Measurements from ENCODE around the gene YBX3. TPM values are rescaled to one million over a fixed set of nuclear protein-coding genes. Genes with fewer than 3 reads are reported as not detected.

YBX3 gene
- polyA plus RNA-seq, result 100 to 1,000 TPM in 2 of 4 donors, 10 to 100 TPM in 2; 61.3 to 183 (median 98.4) TPM
- long read RNA-seq, donor 1, transcript YBX3-202 (9 exons, 1,708 nt), result major isoform, 14 of 74 reads
- long read RNA-seq, donor 1, transcript YBX3-201 (10 exons, 1,796 nt), result minor isoform, 13 of 74 reads
- long read RNA-seq, donor 1, partial matches to known transcripts, result 35 of 74 reads
- long read RNA-seq, donor 1, other reads (novel, unspliced or antisense), result 5 of 74 reads
- long read RNA-seq, donor 2, partial matches to known transcripts, result 0 of 12 reads
- long read RNA-seq, donor 2, other reads (novel, unspliced or antisense), result 0 of 12 reads
- long read RNA-seq, donor 3, transcript YBX3-201 (10 exons, 1,796 nt), result major isoform, 11 of 42 reads
- long read RNA-seq, donor 3, transcript YBX3-202 (9 exons, 1,708 nt), result minor isoform, 5 of 42 reads
- long read RNA-seq, donor 3, partial matches to known transcripts, result 22 of 42 reads
- long read RNA-seq, donor 3, other reads (novel, unspliced or antisense), result 0 of 42 reads
- long read RNA-seq, donor 4, partial matches to known transcripts, result 0 of 2 reads
- long read RNA-seq, donor 4, other reads (novel, unspliced or antisense), result 0 of 2 reads
- long read RNA-seq, donor 5, partial matches to known transcripts, result 8 of 11 reads
- long read RNA-seq, donor 5, other reads (novel, unspliced or antisense), result 0 of 11 reads
- long read RNA-seq, donor 6, transcript YBX3-202 (9 exons, 1,708 nt), result major isoform, 9 of 22 reads
- long read RNA-seq, donor 6, partial matches to known transcripts, result 6 of 22 reads
- long read RNA-seq, donor 6, other reads (novel, unspliced or antisense), result 0 of 22 reads
- long read RNA-seq, donor 7, result 0 reads
- long read RNA-seq, donor 8, transcript YBX3-202 (9 exons, 1,708 nt), result major isoform, 6 of 13 reads
- long read RNA-seq, donor 8, partial matches to known transcripts, result 0 of 13 reads
- long read RNA-seq, donor 8, other reads (novel, unspliced or antisense), result 0 of 13 reads
- long read RNA-seq, donor 9, partial matches to known transcripts, result 0 of 5 reads
- long read RNA-seq, donor 9, other reads (novel, unspliced or antisense), result 0 of 5 reads
- long read RNA-seq, donor 10, transcript YBX3-202 (9 exons, 1,708 nt), result minor isoform, 5 of 49 reads
- long read RNA-seq, donor 10, transcript YBX3-201 (10 exons, 1,796 nt), result major isoform, 9 of 49 reads
- long read RNA-seq, donor 10, partial matches to known transcripts, result 24 of 49 reads
- long read RNA-seq, donor 10, other reads (novel, unspliced or antisense), result 0 of 49 reads

DNA sequence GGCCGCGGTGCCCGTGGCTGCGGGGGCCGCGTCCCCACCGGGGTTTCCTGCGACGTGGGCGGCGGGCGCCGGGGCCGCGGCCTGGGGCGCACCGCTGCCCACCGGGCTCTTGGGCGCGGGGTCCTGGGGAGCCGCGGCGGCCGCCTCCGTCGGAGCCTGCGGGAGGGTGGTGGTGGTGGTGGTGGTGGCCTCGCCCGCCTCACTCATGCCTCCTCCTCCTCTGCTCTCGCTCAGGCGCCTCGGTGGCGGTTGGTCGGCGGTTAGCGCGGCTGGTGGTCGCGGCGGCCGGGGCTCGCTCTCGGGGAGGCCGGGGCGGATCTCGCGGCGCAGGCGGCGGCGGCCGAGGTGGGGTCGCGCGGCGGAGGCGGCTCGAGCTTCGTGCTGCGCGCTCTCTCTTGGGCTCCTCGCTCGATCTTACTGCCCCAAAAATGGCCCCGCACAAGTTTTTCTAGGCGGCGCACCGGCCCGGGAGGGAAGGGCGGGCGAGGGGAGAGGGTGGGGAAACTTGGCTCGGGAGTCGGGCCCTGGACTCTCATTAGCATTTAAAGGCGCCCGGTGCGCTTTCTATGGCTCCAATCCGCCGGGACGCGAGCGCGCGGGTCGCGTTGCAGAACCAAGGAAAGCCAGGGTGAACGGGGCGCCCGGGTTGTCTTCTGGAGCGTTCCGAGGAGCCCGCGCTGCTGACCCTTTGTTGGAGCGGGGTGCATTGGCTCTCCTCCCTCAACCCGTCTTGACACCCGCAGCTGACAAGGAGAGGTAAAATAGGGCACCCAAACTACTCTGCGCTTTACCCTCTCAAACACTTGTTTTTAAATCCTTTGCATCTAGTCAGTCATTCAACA, at the start of gene YBX3:
Gene YBX3 (minus strand): TSS at position 419 of the 842 bp plus-strand sequence. CDS start 212 bp downstream, at position 207.
- 0 to 1% (median 0%) methylated on average over 45 to 95 of the region's 95 CpGs for WGBS, 3 donors
- Histone ChIP-seq H3K9me3 (ENCODE audit: control insufficient read depth in 2 of 2, insufficient read depth in 1 of 2, low read depth in 1 of 2, low read length in 1 of 2) (no peaks in the 10 kb centered on the region), H3K4me1 (ENCODE audit: control insufficient read depth in 3 of 3, insufficient read depth in 2 of 3, low read depth in 1 of 3, low read length in 2 of 3) (peaks cover 0 to 5% (median 5%) of the 10 kb centered on the region in 3 donors), H3K27ac (ENCODE audit: low read depth in 1 of 3, low read length in 2 of 3) (peak within 1 kb of the TSS; percentile 79 to 94 (median 88)), H3K4me3 (ENCODE audit: low read depth in 1 of 3, low read length in 3 of 3) (peak within 1 kb of the TSS; percentile 55 to 99 (median 72)), H3K27me3 (ENCODE audit: control insufficient read depth in 3 of 3, insufficient read depth in 3 of 3, low read length in 3 of 3) (no peaks in the 10 kb centered on the region), H3K36me3 (ENCODE audit: control insufficient read depth in 3 of 3, insufficient read depth in 2 of 3, low read depth in 1 of 3, low read length in 3 of 3) (no peaks in the 10 kb centered on the region)
- peak; percentile 77 to 90 for DNase-seq
- no peak for FAIRE-seq

DNA sequence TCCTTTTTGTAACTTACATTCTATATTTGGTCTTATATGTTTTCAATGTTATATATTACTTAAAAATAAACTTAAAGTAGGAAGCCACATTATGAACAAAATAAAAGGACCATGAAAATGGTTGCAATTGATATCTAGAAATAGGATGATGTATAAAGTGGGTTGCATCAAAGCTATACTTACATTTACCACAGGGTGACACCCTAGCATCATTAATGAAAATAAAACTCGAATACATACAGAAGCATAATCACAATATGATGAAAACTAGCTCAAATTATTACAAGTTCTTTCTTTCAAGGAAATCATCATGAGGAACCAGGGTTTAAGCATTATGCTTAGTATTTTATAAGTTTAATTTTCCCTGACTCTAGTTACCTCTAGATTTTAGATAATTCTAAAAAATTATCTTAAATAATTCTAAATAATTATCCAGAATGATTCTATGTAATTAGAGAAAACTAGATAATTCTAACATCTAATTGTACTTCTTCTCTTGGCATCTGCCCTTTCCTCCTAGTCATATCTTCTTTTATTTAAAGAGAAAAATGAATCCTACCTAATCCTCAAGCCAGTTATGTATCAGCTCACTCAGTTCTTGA, 48.1 kb upstream of the YBX3 start:
- FAIRE-seq, result peak; percentile 94
- no peaks in the 10 kb centered on the region for H3K36me3 ChIP-seq (ENCODE audit: control insufficient read depth in 3 of 3, insufficient read depth in 2 of 3, low read depth in 1 of 3, low read length in 3 of 3)
- H3K4me1 ChIP-seq (ENCODE audit: control insufficient read depth in 3 of 3, insufficient read depth in 2 of 3, low read depth in 1 of 3, low read length in 2 of 3), result peaks cover 0 to 3% (median 0%) of the 10 kb centered on the region in 3 donors
- WGBS, 3 donors, result 0 to 2% (median 1%) methylated on average over 1 of the region's 1 CpG
- H3K9me3 ChIP-seq (ENCODE audit: control insufficient read depth in 2 of 2, insufficient read depth in 1 of 2, low read depth in 1 of 2, low read length in 1 of 2), result no peaks in the 10 kb centered on the region
- no peak overlapping the region for H3K4me3 ChIP-seq (ENCODE audit: low read depth in 1 of 3, low read length in 3 of 3)
- H3K27me3 ChIP-seq (ENCODE audit: control insufficient read depth in 3 of 3, insufficient read depth in 3 of 3, low read length in 3 of 3), result peaks cover 0 to 7% (median 5%) of the 10 kb centered on the region in 3 donors
- peak; percentile 32 to 46 for DNase-seq
- no peak overlapping the region for H3K27ac ChIP-seq (ENCODE audit: low read depth in 1 of 3, low read length in 2 of 3)

DNA sequence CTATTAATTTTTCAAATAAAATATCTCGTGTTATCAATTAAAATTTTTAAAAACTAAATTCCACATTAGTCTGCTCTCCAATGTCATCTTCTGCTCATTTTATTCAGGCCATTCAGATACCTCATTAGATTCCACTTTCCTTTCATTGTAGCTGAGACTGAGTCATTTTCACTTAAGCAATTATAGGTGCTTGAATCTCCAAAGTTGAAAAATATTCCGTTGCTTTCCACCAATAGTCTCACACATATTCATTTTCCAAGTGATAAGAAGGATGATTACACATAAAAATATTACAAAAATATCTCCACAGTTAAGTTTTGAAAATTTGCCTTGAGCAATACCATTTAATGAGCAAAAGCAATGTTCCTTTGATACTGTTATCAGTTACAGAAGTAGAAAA, 36.5 kb upstream of the YBX3 start:
- 21 to 34% (median 27%) methylated on average over 2 of the region's 2 CpGs for WGBS, 3 donors

DNA sequence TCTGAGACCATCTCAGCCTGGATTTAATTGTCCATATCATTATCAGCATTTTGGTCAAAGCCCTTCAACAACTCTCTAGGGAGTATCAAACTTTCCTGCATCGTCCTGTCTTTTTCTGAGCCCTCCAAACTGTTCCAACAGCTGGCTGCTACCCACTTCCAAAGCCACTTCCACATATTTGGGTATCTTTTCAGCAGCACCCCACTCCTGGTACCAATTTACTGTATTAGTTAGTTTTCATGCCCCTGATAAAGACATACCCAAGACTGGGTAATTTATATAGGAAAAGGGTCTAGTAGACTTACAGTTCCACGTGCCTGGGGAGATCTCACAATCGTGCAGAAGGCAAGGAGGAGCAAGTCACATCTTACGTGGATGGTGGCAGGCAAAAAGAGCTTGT, 33.1 kb upstream of the YBX3 start:
- no peak for FAIRE-seq
- H3K4me3 ChIP-seq (ENCODE audit: low read depth in 1 of 3, low read length in 3 of 3), result no peak overlapping the region

More for the DNA sequence above, 36.5 kb upstream of the YBX3 start:
- Histone ChIP-seq H3K27me3 (ENCODE audit: control insufficient read depth in 3 of 3, insufficient read depth in 3 of 3, low read length in 3 of 3) (peaks cover 0 to 9% (median 0%) of the 10 kb centered on the region in 3 donors), H3K9me3 (ENCODE audit: control insufficient read depth in 2 of 2, insufficient read depth in 1 of 2, low read depth in 1 of 2, low read length in 1 of 2) (peaks cover 0 to 29% of the 10 kb centered on the region in 2 donors), H3K4me1 (ENCODE audit: control insufficient read depth in 3 of 3, insufficient read depth in 2 of 3, low read depth in 1 of 3, low read length in 2 of 3) (no peaks in the 10 kb centered on the region), H3K36me3 (ENCODE audit: control insufficient read depth in 3 of 3, insufficient read depth in 2 of 3, low read depth in 1 of 3, low read length in 3 of 3) (no peaks in the 10 kb centered on the region), H3K27ac (ENCODE audit: low read depth in 1 of 3, low read length in 2 of 3) (no peak overlapping the region), H3K4me3 (ENCODE audit: low read depth in 1 of 3, low read length in 3 of 3) (no peak overlapping the region)
- no peak for DNase-seq
- no peak for FAIRE-seq

DNA sequence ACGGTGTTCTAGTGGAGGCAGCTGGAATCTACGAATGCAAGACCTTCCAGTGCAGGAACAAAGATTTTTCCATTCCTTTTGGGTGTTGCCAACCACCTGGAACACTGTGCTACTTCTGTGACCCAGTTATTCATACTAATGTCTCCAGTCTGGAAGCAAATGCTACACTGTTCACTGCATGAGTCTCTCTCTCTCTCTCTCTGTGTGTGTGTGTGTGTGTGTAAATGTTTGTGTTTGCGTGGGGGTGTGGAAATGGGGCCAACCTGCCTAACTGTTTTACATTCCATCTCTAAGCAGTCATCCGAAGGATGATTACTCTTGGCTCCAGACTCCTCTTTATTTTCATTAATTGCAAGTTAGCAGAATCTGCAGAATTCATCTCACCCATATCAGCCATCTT, 29.9 kb upstream of the YBX3 start:
- no peaks in the 10 kb centered on the region for H3K4me1 ChIP-seq (ENCODE audit: control insufficient read depth in 3 of 3, insufficient read depth in 2 of 3, low read depth in 1 of 3, low read length in 2 of 3)
- no peaks in the 10 kb centered on the region for H3K36me3 ChIP-seq (ENCODE audit: control insufficient read depth in 3 of 3, insufficient read depth in 2 of 3, low read depth in 1 of 3, low read length in 3 of 3)
- H3K27me3 ChIP-seq (ENCODE audit: control insufficient read depth in 3 of 3, insufficient read depth in 3 of 3, low read length in 3 of 3), result peaks cover 0 to 2% (median 0%) of the 10 kb centered on the region in 3 donors
- 28 to 49% (median 46%) methylated on average over 4 of the region's 4 CpGs for WGBS, 3 donors
- H3K4me3 ChIP-seq (ENCODE audit: low read depth in 1 of 3, low read length in 3 of 3), result no peak overlapping the region
- peaks cover 0 to 24% of the 10 kb centered on the region in 2 donors for H3K9me3 ChIP-seq (ENCODE audit: control insufficient read depth in 2 of 2, insufficient read depth in 1 of 2, low read depth in 1 of 2, low read length in 1 of 2)
- DNase-seq (no peak), FAIRE-seq (no peak)
- H3K27ac ChIP-seq (ENCODE audit: low read depth in 1 of 3, low read length in 2 of 3), result no peak overlapping the region

More for the DNA sequence above, 33.1 kb upstream of the YBX3 start:
- H3K4me1 ChIP-seq (ENCODE audit: control insufficient read depth in 3 of 3, insufficient read depth in 2 of 3, low read depth in 1 of 3, low read length in 2 of 3), result no peaks in the 10 kb centered on the region
- H3K9me3 ChIP-seq (ENCODE audit: control insufficient read depth in 2 of 2, insufficient read depth in 1 of 2, low read depth in 1 of 2, low read length in 1 of 2), result peaks cover 0 to 24% of the 10 kb centered on the region in 2 donors
- 78 to 88% (median 81%) methylated on average over 4 of the region's 4 CpGs for WGBS, 3 donors
- H3K27ac ChIP-seq (ENCODE audit: low read depth in 1 of 3, low read length in 2 of 3), result no peak overlapping the region
- no peaks in the 10 kb centered on the region for H3K36me3 ChIP-seq (ENCODE audit: control insufficient read depth in 3 of 3, insufficient read depth in 2 of 3, low read depth in 1 of 3, low read length in 3 of 3)
- no peak for DNase-seq
- H3K27me3 ChIP-seq (ENCODE audit: control insufficient read depth in 3 of 3, insufficient read depth in 3 of 3, low read length in 3 of 3), result peaks cover 0 to 5% (median 0%) of the 10 kb centered on the region in 3 donors

DNA sequence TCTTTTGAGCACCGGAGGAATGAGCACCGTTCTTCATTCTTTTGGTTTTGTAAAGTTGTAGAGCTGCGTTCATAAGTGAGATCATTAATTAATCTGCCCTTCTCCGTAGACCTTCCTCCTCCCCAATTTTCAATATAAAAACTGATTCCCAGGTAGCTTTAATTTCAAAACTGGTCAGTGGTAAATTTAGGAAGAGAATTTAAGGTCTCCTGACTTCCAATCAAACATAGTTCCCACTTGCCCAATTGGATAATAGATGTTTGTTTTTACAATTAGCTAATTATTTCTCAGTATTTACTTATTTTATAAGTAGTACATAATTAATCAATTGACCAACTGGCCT, 27.2 kb upstream of the YBX3 start:
- DNase-seq, result no peak
- WGBS, 3 donors, result 0 to 2% (median 0%) methylated on average over 4 of the region's 4 CpGs
- H3K9me3 ChIP-seq (ENCODE audit: control insufficient read depth in 2 of 2, insufficient read depth in 1 of 2, low read depth in 1 of 2, low read length in 1 of 2), result peaks cover 0 to 9% of the 10 kb centered on the region in 2 donors
- no peak overlapping the region for H3K4me3 ChIP-seq (ENCODE audit: low read depth in 1 of 3, low read length in 3 of 3)
- H3K27me3 ChIP-seq (ENCODE audit: control insufficient read depth in 3 of 3, insufficient read depth in 3 of 3, low read length in 3 of 3), result peaks cover 0 to 2% (median 0%) of the 10 kb centered on the region in 3 donors
- FAIRE-seq, result no peak
- H3K36me3 ChIP-seq (ENCODE audit: control insufficient read depth in 3 of 3, insufficient read depth in 2 of 3, low read depth in 1 of 3, low read length in 3 of 3), result no peaks in the 10 kb centered on the region
- no peaks in the 10 kb centered on the region for H3K4me1 ChIP-seq (ENCODE audit: control insufficient read depth in 3 of 3, insufficient read depth in 2 of 3, low read depth in 1 of 3, low read length in 2 of 3)
- no peak overlapping the region for H3K27ac ChIP-seq (ENCODE audit: low read depth in 1 of 3, low read length in 2 of 3)

DNA sequence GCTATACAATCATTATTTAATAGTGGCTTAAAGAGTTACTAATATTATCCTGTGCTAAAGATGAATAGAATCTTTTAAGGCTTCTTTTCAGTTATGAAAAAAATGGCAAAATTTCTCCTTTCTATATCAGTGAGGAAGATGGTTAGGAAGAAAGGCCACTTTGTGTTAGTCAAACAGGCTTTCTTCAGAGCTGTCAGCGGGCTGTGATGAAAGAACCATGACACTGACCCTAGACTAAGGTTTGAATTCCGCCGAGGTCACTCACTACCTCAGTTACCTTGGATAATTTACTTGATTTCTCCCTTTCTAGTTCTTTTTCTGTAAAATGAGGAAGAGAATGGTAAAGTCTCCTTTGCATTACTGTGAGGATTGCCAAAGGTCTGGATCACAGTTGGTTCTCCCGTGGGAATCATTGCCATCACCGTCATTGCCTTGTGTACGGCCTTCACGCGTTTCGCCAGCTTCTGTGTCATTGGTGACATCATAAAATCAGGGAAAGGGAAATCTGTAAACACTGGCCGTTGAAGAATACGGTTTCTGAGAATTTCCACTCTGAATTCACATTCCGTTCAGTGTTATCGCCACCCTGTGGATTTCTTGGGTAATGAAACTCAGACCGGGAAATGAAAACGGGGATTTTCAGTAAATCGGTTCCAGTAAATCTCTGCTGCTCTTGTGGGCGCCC, 26.7 kb upstream of the YBX3 start:
- Histone ChIP-seq H3K9me3 (ENCODE audit: control insufficient read depth in 2 of 2, insufficient read depth in 1 of 2, low read depth in 1 of 2, low read length in 1 of 2) (peaks cover 0 to 5% of the 10 kb centered on the region in 2 donors), H3K27ac (ENCODE audit: low read depth in 1 of 3, low read length in 2 of 3) (peak overlapping the region in 1 of 3 donors; percentile 35), H3K4me3 (ENCODE audit: low read depth in 1 of 3, low read length in 3 of 3) (peak overlapping the region in 1 of 3 donors; percentile 14), H3K36me3 (ENCODE audit: control insufficient read depth in 3 of 3, insufficient read depth in 2 of 3, low read depth in 1 of 3, low read length in 3 of 3) (no peaks in the 10 kb centered on the region), H3K27me3 (ENCODE audit: control insufficient read depth in 3 of 3, insufficient read depth in 3 of 3, low read length in 3 of 3) (peaks cover 0 to 2% (median 0%) of the 10 kb centered on the region in 3 donors), H3K4me1 (ENCODE audit: control insufficient read depth in 3 of 3, insufficient read depth in 2 of 3, low read depth in 1 of 3, low read length in 2 of 3) (no peaks in the 10 kb centered on the region)
- DNase-seq (peak; percentile 80 to 88), FAIRE-seq (no peak)
- WGBS, 3 donors, result 8 to 10% (median 9%) methylated on average over 17 of the region's 17 CpGs
